Amygdala (tissue), 56 donors: ENCODE results near the gene MYCL.
"Not testable (repeated sequence)": the region's sequence is repeated elsewhere in the genome, so short reads cannot be mapped to it uniquely, and the experiment has no call there.

Source experiments
- DNase-seq, 56 donors: peaks; one replicate each; lab custom pipeline; 2025; lab: John Stamatoyannopoulos, UW

The MYCL gene

GRCh38 chr1:39894884-39895495, 6.7 kb downstream of the MYCL start:
- no peak for DNase-seq

- peak in 10 of 56 donors; percentile 13 to 68 (median 38) for DNase-seq
Observed at GRCh38 chr1:39892601-39893595, 8.8 kb downstream of the MYCL start.

- DNase-seq: no peak
Observed at GRCh38 chr1:39890880-39891279, 10.8 kb downstream of the MYCL start.

GRCh38 chr1:39890273-39890672, 11.4 kb downstream of the MYCL start:
- no peak for DNase-seq

GRCh38 chr1:39886757-39887231, 14.9 kb downstream of the MYCL start:
- peak in 8 of 56 donors; percentile 20 to 54 (median 36) for DNase-seq

- DNase-seq: no peak
Observed at GRCh38 chr1:39885516-39885915, 16.2 kb downstream of the MYCL start.

- DNase-seq: no peak
Observed at GRCh38 chr1:39882152-39882551, 19.6 kb downstream of the MYCL start.

- no peak for DNase-seq
Observed at GRCh38 chr1:39877980-39878956, 23.4 kb downstream of the MYCL start.

- no peak for DNase-seq
Observed at GRCh38 chr1:39877231-39877778, 24.4 kb downstream of the MYCL start.

- no peak for DNase-seq
Observed at GRCh38 chr1:39876144-39876543, 25.6 kb downstream of the MYCL start.

- no peak for DNase-seq
Observed at GRCh38 chr1:39872698-39873097, 29.0 kb downstream of the MYCL start.

- DNase-seq: no peak
Observed at GRCh38 chr1:39871796-39872195, 29.9 kb downstream of the MYCL start.

GRCh38 chr1:39871043-39871442, 30.7 kb downstream of the MYCL start:
- not testable (repeated sequence) for DNase-seq

- DNase-seq: not testable (repeated sequence)
Observed at GRCh38 chr1:39869538-39870112, 32.1 kb downstream of the MYCL start.

- no peak for DNase-seq
Observed at GRCh38 chr1:39866767-39867166, 35.0 kb downstream of the MYCL start.

GRCh38 chr1:39865762-39866161, 36.0 kb downstream of the MYCL start:
- no peak for DNase-seq

GRCh38 chr1:39863177-39863576, 38.5 kb downstream of the MYCL start:
- DNase-seq: no peak

- no peak for DNase-seq
Observed at GRCh38 chr1:39861003-39861402, 40.7 kb downstream of the MYCL start.
